Panc1 (cell line): Measurements from ENCODE around the gene JOSD2.

ENCODE experiments used
- CTCF ChIP-seq: fragments of 450-650 bp; IDR thresholded peaks from 2 replicates; pipeline ENCODE4 v1.5.1; 2017; ENCODE audit warnings: mild to moderate bottlenecking
- POLR2AphosphoS5 ChIP-seq: IDR thresholded peaks from 2 replicates; pipeline ENCODE4 v1.6.1; 2012; ENCODE audit warnings: mild to moderate bottlenecking, low read depth, low read length, moderate library complexity
- SIN3A ChIP-seq: IDR thresholded peaks from 2 replicates; pipeline ENCODE4 v1.6.1; 2012; ENCODE audit warnings: low read depth, mild to moderate bottlenecking, low read length, moderate library complexity, borderline replicate concordance; ENCODE audit not compliant: insufficient read depth
- TCF7L2 ChIP-seq: IDR thresholded peaks from 2 replicates; pipeline ENCODE4 v1.6.1; 2011; ENCODE audit warnings: mild to moderate bottlenecking, low read depth, low read length, inconsistent platforms
- TF ChIP-seq, protein P1 (sequence below), 2 experiments: IDR thresholded peaks; 2 replicates each; pipeline ENCODE4 v1.6.1; 2011 to 2012; ENCODE audit warnings: low read depth in 2 of 2, control low read depth in 1 of 2, low read length in 1 of 2, mild to moderate bottlenecking in 1 of 2, moderate library complexity in 1 of 2; ENCODE audit not compliant: insufficient read depth in 1 of 2

GRCh38 chr19:50509366-50509765 is 1.6 kb downstream of the JOSD2 start:
- no peak for TF ChIP-seq POLR2AphosphoS5
- no peak for TF ChIP-seq CTCF
- TF ChIP-seq TCF7L2: no peak
- TF ChIP-seq, protein P1, sequence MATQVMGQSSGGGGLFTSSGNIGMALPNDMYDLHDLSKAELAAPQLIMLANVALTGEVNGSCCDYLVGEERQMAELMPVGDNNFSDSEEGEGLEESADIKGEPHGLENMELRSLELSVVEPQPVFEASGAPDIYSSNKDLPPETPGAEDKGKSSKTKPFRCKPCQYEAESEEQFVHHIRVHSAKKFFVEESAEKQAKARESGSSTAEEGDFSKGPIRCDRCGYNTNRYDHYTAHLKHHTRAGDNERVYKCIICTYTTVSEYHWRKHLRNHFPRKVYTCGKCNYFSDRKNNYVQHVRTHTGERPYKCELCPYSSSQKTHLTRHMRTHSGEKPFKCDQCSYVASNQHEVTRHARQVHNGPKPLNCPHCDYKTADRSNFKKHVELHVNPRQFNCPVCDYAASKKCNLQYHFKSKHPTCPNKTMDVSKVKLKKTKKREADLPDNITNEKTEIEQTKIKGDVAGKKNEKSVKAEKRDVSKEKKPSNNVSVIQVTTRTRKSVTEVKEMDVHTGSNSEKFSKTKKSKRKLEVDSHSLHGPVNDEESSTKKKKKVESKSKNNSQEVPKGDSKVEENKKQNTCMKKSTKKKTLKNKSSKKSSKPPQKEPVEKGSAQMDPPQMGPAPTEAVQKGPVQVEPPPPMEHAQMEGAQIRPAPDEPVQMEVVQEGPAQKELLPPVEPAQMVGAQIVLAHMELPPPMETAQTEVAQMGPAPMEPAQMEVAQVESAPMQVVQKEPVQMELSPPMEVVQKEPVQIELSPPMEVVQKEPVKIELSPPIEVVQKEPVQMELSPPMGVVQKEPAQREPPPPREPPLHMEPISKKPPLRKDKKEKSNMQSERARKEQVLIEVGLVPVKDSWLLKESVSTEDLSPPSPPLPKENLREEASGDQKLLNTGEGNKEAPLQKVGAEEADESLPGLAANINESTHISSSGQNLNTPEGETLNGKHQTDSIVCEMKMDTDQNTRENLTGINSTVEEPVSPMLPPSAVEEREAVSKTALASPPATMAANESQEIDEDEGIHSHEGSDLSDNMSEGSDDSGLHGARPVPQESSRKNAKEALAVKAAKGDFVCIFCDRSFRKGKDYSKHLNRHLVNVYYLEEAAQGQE (IDR thresholded peaks at IDR 0.05; ENCODE audit: insufficient read depth in 1 of 2, low read depth in 2 of 2, low read length in 1 of 2): no peak
- no peak for TF ChIP-seq SIN3A
